Right lobe of liver (tissue), 6 donors: ENCODE data around the gene PADI3. TPM values are rescaled to one million over a fixed set of nuclear protein-coding genes. Genes with fewer than 3 reads are reported as not detected.
A peak's percentile ranks its signal among the peaks of the same experiment; 100 is the strongest.

Experiments
- ATAC-seq, 4 donors: fragments of 200-7000 bp; cut with Tn5 transposase; one replicate each; pipeline ENCODE4 v1.9.1; 2020; ENCODE audit warnings: mild to moderate bottlenecking in 4 of 4, moderate library complexity in 4 of 4
- DNase-seq, 3 donors: peaks; one replicate each; pipeline ENCODE4 v3.0.0-alpha.2; 2020
- H3K27ac ChIP-seq, 3 donors: fragments of 200-600 bp; one replicate each; pipeline ENCODE4 v1.8.0; 2022
- H3K27me3 ChIP-seq, 2 donors: fragments of 200-600 bp; one replicate each; pipeline ENCODE4 v1.8.0; 2022
- H3K36me3 ChIP-seq, 4 donors: fragments of 200-600 bp; sonication (generic) in 1 of 4; one replicate each; pipeline versions ENCODE4 v1.5.1 to v1.8.0; 2017 to 2022; ENCODE audit warnings: control low read depth in 1 of 4
- H3K4me1 ChIP-seq, 4 donors: fragments of 200-600 bp; sonication (generic) in 1 of 4; one replicate each; pipeline versions ENCODE4 v1.5.1 to v1.8.0; 2017 to 2022; ENCODE audit warnings: control low read depth in 1 of 4
- H3K4me3 ChIP-seq, 3 donors: fragments of 200-600 bp; one replicate each; pipeline ENCODE4 v1.8.0; 2022
- H3K9me3 ChIP-seq, 4 donors: fragments of 200-600 bp; sonication (generic) in 1 of 4; one replicate each; pipeline versions ENCODE4 v1.5.1 to v1.8.0; 2017 to 2022; ENCODE audit warnings: control low read depth in 1 of 4
- POLR2A ChIP-seq: fragments of 450-650 bp; IDR thresholded peaks from one replicate; pipeline ENCODE4 v1.6.1; 2017; ENCODE audit warnings: antibody characterized with exemption, mild to moderate bottlenecking
- whole genome bisulfite sequencing: methylation state at CpG from one replicate; pipeline ENCODE4 v1.1.6; 2018; ENCODE audit warnings: low coverage, low lambda C conversion rate; ENCODE audit not compliant: insufficient coverage; ENCODE audit errors: missing lambda C conversion rate; 5-methylcytosine and 5-hydroxymethylcytosine counted together
- intact Hi-C, 2 donors: fragments of 100-400 bp; cut with DNase I; formaldehyde crosslinking; loops; one replicate each; pipeline versions ENCODE4 v1.11.2 to v1.14.1; 2022
- total RNA-seq, 6 experiments: library from RNA; depleted of rRNA in 2 of 6; stranded (reverse); fragments of >200 nt in 2 of 6; fragmentation: NEBNext Ultra II Directional in 3 of 6; extraction: Animal tissue kit (Norgen Biotek cat#: 25700) in 3 of 6; gene quantifications; one replicate each; pipeline versions ENCODE4 v1.1.0 to v1.2.4, GENCODE V29; 2016 to 2023
- TF ChIP-seq, protein P1 (sequence below), 4 donors: fragments of 200-600 bp in 3 of 4; fragments of 450-650 bp in 1 of 4; IDR thresholded peaks; one replicate each; pipeline versions ENCODE4 v1.5.1 to v1.8.0; 2016 to 2022; ENCODE audit warnings: antibody characterized with exemption in 4 of 4, mild to moderate bottlenecking in 2 of 4
- donor health status: DM: no; HTN: yes; CAD: no.
- donor health status: DM: no; HTN: no; CAD: no.
- donor health status: DM: no; HTN: no; CAD: no.
- donor health status: DM: no; HTN: yes; CAD: no.
- donor health status: DM: no; HTN: yes; CAD: no.

Gene PADI3
- total RNA-seq, 6 experiments from 2014 or later, result not detected

DNA sequence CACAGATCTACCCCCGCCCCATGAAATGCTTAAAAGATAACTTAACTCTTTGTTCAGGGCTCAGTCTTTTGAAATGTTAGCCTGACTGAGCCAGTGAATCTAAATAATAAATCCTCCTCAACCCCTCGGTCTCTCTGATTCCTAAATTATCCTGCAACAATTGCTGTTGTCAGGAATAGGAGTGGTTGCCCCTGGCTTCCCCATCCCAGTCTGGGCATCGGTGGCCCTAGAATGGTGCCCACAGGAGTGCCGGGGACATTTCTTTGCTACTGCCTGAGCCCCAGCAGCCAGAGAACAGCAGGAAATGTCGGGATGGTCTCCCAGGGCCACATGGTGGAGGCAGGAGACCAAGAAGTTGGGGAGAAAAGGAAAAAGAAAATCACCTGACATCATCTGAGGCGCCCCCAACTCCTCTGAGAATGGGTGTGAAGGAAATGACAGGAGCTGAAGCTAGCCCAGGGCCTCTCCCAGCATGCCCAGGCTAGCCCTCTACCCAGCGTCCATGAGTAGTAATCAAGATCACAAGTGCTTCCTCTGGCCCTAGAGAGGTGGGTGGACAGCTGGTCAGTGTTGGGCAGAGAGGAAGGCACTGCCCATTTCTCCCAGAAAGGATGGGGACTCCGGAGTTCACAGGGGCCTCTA is 60.6 kb downstream of the PADI3 start:
- no peaks in the 10 kb centered on the region for H3K36me3 ChIP-seq
- DNase-seq (no peak), ATAC-seq (no peak)
- no peak overlapping the region for H3K4me3 ChIP-seq
- no peak overlapping the region for H3K27ac ChIP-seq
- no peak for TF ChIP-seq POLR2A
- TF ChIP-seq, protein P1, sequence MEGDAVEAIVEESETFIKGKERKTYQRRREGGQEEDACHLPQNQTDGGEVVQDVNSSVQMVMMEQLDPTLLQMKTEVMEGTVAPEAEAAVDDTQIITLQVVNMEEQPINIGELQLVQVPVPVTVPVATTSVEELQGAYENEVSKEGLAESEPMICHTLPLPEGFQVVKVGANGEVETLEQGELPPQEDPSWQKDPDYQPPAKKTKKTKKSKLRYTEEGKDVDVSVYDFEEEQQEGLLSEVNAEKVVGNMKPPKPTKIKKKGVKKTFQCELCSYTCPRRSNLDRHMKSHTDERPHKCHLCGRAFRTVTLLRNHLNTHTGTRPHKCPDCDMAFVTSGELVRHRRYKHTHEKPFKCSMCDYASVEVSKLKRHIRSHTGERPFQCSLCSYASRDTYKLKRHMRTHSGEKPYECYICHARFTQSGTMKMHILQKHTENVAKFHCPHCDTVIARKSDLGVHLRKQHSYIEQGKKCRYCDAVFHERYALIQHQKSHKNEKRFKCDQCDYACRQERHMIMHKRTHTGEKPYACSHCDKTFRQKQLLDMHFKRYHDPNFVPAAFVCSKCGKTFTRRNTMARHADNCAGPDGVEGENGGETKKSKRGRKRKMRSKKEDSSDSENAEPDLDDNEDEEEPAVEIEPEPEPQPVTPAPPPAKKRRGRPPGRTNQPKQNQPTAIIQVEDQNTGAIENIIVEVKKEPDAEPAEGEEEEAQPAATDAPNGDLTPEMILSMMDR (IDR thresholded peaks at IDR 0.05), result no peak
- WGBS, result 40% methylated on average over 7 of the region's 8 CpGs
- no peaks in the 10 kb centered on the region for H3K27me3 ChIP-seq
- H3K9me3 ChIP-seq, result no peaks in the 10 kb centered on the region
- H3K4me1 ChIP-seq, result no peaks in the 10 kb centered on the region
- intact Hi-C loops, result no loop called here

DNA sequence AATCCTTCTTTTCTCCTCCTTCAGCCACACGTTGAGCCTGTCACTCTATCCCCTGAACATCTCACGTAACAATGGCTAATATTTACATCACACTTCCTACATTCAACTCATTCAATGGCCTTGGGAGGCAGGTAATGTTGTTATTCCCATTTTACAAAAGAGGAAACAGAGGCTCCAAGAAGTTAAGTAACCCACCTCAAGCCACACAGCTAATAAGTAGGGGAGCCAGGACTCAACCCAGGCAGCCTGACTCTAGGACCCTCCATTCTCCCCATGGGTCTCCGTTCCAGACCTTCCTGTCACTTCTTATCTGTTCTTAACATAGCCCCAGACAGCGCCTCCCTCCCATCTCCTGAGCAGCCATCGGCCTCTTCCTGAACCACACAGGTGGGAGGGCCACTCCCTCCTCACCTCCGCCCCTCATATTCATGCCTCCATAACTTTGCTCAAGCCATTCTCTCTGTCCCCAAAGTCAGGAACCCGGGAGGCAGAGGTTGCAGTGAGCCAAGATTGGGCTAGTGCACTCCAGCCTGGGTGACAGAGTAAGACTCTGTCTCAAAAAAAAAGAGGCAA is 61.3 kb downstream of the PADI3 start:
- H3K27me3 ChIP-seq, result no peaks in the 10 kb centered on the region
- H3K27ac ChIP-seq, result no peak overlapping the region
- TF ChIP-seq, protein P1 (IDR thresholded peaks at IDR 0.05), result no peak
- no peak for TF ChIP-seq POLR2A
- WGBS, result 27% methylated on average over 7 of the region's 7 CpGs
- no peaks in the 10 kb centered on the region for H3K9me3 ChIP-seq
- no peaks in the 10 kb centered on the region for H3K36me3 ChIP-seq
- ATAC-seq (no peak), DNase-seq (no peak)
- intact Hi-C loops, result no loop called here
- no peaks in the 10 kb centered on the region for H3K4me1 ChIP-seq
- no peak overlapping the region for H3K4me3 ChIP-seq

DNA sequence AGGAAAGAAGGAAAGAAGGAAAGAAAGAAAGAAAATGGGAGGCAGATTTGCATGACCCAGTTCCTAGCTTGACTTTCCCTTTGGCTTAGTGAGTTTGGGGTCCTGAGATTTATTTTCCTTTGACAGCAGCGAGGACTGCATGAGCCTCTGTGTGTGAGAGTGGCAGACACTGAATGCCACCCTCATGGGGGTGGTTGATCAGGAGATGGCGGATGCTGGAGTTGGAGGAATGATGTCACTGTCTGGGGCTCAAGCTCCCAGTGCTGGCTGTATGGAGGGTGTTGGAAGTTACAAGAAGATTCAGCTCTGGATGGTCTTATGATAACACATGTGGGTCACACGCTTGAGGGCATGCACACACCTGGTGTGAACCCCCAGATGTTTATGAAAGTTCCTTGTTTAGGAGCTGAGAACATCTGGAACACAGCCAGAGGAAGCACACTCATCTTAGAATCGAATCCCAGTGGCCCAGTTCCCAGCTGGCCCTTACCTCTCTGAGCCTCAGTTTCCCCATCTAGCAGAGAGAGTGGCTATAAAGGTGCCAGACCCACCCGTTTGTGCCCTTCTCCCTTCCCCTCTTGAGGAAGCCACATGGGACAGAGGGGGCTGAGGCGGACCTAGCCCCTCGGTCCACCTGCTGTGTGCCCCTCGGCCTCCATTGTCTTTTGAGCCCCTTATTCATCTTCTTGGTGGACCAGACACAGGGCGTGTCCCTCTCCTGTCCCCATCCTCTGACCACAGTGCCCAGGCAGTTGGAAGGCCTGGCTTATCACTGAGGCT is 64.8 kb downstream of the PADI3 start:
- no peak overlapping the region for H3K27ac ChIP-seq
- H3K4me3 ChIP-seq, result no peak overlapping the region
- H3K4me1 ChIP-seq, result no peaks in the 10 kb centered on the region
- intact Hi-C loops, result no loop called here
- no peak for TF ChIP-seq POLR2A
- TF ChIP-seq, protein P1 (IDR thresholded peaks at IDR 0.05), result no peak
- WGBS, result 27% methylated on average over 2 of the region's 9 CpGs
- ATAC-seq (no peak), DNase-seq (peak in 1 of 3 donors; percentile 19)
- no peaks in the 10 kb centered on the region for H3K36me3 ChIP-seq
- no peaks in the 10 kb centered on the region for H3K9me3 ChIP-seq
- H3K27me3 ChIP-seq, result no peaks in the 10 kb centered on the region

DNA sequence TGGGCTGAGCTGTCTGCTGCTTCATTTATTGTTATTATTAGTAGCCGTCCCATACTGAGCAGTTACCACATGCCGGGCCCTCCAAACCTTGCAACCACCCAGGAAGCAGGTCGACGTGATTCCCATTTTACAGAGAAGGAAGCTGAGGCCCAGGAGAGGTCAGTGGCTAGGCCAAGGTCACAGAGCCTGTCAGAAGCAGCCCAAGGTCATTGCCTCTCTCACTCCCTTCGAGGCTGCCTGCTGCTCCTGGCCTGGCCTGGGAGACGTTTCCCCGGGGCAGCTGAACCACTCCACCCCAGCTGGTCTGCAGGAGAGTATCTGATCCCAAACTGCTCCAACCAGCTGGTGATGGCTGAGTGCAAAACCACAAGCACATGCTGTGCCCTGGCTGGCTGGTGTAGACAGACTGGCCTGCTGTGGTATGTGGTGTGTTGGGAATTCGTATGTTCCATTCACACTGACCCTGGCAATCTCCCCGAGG is 65.6 kb downstream of the PADI3 start:
- TF ChIP-seq, protein P1 (IDR thresholded peaks at IDR 0.05), result no peak
- no peak for TF ChIP-seq POLR2A
- ATAC-seq, result peak in 1 of 4 donors; percentile 27
- H3K27ac ChIP-seq, result no peak overlapping the region
- H3K27me3 ChIP-seq, result no peaks in the 10 kb centered on the region
- H3K9me3 ChIP-seq, result no peaks in the 10 kb centered on the region
- H3K4me1 ChIP-seq, result no peaks in the 10 kb centered on the region
- H3K4me3 ChIP-seq, result no peak overlapping the region
- no peaks in the 10 kb centered on the region for H3K36me3 ChIP-seq
- intact Hi-C loops, result no loop called here
- WGBS, result 17% methylated on average over 1 of the region's 9 CpGs
- peak in 1 of 3 donors; percentile 39 for DNase-seq
